Measurements from ENCODE around the gene SLIT3.

The SLIT3 gene

GRCh38 chr5:169013846-169014245 lies 287.1 kb downstream of the SLIT3 start:
- no peak for DNase-seq

- DNase-seq, result no peak
These were observed 287.7 kb downstream of the SLIT3 start for GRCh38 chr5:169013208-169013728.

DNA sequence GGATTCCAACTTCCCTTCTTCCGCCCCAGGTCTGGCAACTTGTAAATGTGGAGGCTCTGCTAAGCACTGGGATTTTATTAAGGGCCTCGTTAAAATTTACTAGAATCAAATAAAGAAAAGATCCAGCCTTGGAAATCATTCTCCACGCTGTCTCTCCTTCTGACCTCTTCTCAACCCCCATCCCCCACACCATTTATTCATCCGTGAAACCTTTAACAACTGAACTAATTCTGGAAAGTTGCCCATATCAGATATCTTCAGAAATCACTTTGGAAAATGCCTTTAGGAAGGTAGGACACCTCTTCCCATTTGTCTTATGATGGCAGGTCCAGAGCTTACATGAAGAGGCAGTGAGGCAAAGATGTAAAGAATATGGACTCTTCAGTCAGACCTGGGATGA lies 288.5 kb downstream of the SLIT3 start:
- DNase-seq, result no peak

- no peak for DNase-seq
These were observed 289.5 kb downstream of the SLIT3 start for GRCh38 chr5:169011451-169011850.

DNA sequence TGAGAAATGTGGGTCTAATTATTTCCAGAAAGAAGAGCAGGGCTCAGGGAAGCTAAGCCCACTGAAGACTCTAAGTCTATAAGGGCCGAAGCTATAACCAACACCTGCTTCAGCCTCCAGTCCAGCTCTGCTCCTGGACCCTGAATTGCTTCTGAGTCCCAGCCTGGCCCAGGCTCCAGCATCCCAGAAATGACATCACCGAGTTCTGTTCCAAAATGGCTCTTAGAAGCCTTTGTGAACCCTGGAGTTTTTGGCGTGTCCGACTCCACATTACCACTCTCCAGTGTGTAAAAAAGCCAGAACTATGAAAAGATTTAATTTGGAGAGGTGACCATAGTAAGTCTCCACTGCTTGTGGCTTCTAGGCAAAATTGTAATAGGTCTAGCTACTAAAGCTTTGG lies 289.9 kb downstream of the SLIT3 start:
- DNase-seq, result no peak

DNA sequence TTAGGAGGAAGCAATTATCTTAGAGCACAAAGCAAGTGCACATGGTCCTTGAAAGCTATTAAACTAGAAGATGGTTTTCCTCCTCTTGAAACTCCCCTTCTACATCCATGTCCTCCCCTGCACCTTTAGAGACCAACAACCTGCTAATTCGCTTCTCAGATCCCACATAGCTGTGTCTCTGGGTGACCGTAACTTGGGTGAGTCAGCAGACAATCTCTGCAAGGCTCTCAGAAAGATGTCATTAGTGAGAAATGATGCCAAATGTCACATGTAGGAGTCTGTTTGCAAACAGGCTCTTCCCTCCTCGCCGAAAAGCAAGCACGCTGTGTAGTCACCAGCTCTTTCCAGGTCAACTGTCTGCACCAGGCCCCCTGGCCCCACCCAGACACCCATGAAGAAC lies 291.8 kb downstream of the SLIT3 start:
- no peak for DNase-seq

GRCh38 chr5:169006842-169007790 lies 293.8 kb downstream of the SLIT3 start:
- DNase-seq, result no peak

DNA sequence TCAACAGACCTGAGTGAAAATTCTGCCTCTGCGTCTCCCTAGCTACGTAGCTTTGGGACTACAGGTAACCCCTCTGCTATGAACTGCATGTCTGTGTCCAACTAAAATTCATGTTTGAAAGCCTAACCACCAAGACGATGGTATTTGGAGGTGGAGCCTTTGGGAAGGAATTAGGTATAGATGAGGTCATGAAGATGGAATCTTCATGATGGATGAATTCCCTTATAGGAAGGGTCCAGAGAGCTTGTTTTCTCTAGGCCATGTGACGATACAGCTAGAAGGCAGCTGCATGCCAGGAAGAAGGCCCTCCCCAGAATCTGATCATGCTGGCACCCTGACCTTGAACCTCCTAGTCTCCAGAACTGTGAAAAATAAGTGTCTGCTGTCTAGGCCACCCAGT lies 296.4 kb downstream of the SLIT3 start:
- DNase-seq, result no peak

DNA sequence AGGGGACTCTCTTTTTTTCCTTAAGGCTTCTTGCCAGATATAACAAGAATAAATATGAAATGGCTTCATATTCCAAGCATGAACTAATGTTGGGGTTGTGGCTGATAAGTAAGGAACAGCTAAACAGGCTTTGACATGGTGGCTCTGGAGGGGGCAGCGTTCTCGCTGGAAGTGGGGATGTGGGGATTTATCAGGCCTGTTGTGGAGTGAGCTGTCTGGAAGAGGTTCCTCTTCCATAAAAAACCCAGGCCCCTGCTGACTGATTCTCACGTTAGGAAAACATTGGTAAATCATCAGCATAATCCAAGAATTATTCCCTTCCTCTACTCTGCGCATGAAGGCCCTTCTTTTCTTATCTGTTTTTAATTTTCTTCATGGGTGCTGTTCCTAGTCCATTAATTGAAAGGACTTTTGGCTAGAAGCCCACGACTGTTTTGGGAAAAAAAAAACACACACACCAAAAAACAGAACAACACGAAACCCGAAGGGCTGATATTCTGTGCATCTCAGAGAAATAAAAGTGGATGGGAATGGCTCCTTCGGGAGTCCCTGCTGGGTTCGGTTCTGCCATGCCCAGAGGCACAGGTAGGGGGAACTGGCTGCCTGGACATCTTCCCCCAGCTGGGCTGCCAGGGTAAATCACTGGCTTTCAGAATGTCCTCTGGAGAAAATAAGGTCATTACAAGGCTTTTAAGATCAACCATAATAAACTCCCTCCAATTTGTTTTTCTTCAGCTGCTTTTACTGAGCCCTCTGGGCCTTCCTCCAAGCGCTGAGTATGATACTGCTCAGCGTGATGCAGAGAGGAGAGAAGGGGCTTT lies 297.0 kb downstream of the SLIT3 start:
- DNase-seq, result no peak

DNA sequence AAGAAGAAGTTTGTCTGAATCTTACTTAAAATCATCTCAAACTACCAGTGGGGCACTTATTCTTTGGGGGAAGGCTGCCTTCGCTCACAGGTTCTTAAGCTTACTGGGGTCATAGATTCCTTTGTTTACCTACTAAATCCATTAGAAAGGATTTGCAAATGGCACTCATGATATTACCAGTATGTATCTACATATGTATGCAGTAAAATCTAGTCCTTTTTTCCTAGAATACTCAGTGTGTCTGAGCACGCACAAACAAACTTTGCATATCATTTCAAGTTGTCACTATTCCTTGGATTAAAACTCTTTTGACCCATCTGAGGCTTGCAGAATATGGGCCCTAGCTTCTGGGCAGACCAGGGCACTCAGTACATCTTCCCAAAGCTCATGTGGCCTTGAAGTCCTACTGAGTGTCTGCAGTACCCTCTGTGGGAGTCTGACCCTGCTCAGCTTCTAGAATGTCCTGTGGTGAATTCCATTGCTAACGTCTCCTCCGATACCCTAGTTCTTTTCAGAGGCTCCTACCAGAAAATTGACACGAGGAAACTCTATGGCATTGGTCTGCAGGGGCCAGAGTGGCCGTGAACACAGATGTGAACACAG lies 297.9 kb downstream of the SLIT3 start:
- no peak for DNase-seq

DNA sequence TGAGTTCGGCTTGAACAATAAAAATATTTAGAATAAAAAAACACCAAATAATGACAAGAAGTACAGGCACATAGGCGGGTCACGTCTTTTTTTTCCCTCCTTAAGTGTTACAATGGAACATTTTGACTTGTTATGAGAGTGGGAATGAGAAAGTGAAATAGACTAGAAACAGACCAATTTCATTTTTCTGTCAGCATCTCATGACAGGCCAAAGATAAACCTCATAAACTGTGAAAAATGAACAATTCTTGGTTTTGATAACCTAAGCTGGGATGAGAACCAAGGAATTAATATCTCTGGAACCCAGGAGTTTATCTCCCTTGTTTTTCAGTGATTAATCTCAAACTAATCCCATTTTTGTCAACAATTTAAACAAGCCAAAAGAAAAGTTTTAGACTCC lies 299.5 kb downstream of the SLIT3 start:
- no peak for DNase-seq

DNA sequence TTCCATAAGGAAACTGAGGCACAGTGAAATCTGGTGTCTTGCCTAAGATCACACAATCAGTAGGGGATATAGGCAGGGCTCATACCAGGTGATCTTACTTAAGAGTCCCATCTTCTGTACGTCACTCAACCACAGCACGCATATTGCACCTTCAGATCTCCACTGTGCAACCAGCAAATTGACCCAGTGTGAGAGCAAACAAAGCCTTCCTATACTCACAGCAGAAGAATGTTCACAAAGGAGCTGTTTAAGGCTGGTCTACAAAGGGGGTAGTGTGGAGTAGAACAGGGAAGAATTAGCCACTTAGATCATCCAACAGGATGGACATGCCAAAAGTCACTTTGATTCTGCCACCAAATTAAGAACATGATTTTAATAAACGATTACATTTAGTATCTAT lies 305.9 kb downstream of the SLIT3 start:
- DNase-seq, result no peak

DNA sequence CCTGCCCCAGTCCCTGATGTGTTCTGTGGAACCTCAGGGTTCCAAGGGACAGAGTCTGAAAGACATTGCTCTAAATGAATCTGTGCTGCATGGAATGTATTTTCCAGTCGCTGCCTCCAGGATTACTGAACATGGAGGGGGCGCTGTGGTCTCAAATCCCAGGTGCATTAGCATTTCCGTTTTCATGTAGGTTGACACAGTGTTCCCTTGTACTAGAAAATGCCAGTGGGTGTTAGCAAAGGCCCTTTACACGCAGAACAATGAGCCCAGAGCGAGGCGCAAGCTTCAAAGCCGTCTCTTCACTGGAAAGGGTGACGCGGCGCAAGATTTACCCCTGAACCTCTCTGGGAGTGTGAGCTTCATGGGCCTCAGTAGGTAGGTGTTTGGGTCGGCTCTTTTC lies 308.3 kb downstream of the SLIT3 start:
- no peak for DNase-seq

- no peak for DNase-seq
These were observed 308.9 kb downstream of the SLIT3 start for GRCh38 chr5:168992016-168992415.

GRCh38 chr5:168991311-168991710 lies 309.6 kb downstream of the SLIT3 start:
- DNase-seq, result no peak

GRCh38 chr5:168990679-168991078 lies 310.3 kb downstream of the SLIT3 start:
- DNase-seq, result no peak

DNA sequence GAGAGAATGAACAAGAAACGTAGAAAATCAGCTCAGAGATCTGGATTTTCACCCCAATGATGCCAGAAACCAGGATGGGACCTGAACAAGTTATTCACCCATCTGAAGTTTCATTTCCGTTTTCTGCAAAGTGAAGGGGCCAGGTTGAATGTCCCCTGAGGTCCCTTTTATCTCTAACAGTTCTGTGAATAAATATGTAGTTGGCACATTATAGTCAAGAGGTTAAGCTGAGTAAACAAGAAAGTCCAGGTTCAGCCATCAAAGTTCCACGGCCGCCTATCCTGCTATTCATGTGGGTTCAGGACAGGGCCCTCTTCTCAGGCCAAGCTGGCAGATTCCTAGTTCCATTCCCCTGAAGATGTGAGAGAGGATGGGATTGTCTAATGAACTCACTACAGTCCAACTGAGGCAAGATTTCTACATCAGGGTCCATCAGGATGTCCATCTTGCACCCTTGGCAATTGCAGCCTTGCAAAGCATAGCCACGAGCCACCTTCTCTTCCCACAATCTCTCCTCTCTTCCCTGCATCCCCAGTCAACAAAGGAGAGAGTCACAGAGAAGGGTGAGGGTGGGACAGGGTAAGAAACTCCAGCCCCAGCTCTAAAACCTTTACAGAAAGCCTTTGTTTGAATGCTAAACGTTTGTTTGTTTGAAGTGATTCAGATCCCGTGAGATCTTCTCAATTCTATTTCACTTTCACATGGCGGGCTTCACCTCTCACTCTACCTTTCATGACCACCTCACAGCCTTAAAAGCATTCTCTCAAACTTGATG lies 311.0 kb downstream of the SLIT3 start:
- DNase-seq, result no peak

- DNase-seq, result no peak
These were observed 312.2 kb downstream of the SLIT3 start for GRCh38 chr5:168988699-168989098.

GRCh38 chr5:168987543-168988300 lies 313.2 kb downstream of the SLIT3 start:
- no peak for DNase-seq

GRCh38 chr5:168985454-168985853 lies 315.5 kb downstream of the SLIT3 start:
- no peak for DNase-seq

- no peak for DNase-seq
These were observed 316.7 kb downstream of the SLIT3 start for GRCh38 chr5:168984135-168984675.
